ENCODE data around the gene AGAP1. TPM values are rescaled to one million over a fixed set of nuclear protein-coding genes. Genes with fewer than 3 reads are reported as not detected.

AGAP1 gene
- total and polyA plus RNA-seq, 4 donors: 2.0 to 8.5 (median 5.4) TPM

GRCh38 chr2:235705296-235705695, 211.5 kb downstream of the AGAP1 start:
- peaks cover 0 to 3% (median 0%) of the 10 kb centered on the region in 4 donors for H3K4me1 ChIP-seq (ENCODE audit: control insufficient read depth in 4 of 4, insufficient read depth in 4 of 4, low read length in 3 of 4)
- no peaks in the 10 kb centered on the region for H3K9me3 ChIP-seq (ENCODE audit: control insufficient read depth in 4 of 4, low read length in 3 of 4)
- DNase-seq (ENCODE audit: low spot score): no peak
- H3K9ac ChIP-seq (ENCODE audit: low read depth in 1 of 2, low read length in 2 of 2): no peak overlapping the region
- H3K27ac ChIP-seq (ENCODE audit: low read depth in 1 of 2, low read length in 2 of 2): no peak overlapping the region
- H3K4me3 ChIP-seq (ENCODE audit: low read depth in 1 of 3, low read length in 3 of 3): no peak overlapping the region
- TF ChIP-seq ZBTB33 (IDR thresholded peaks at IDR 0.05) (no peak), HNF4G (IDR thresholded peaks at IDR 0.05) (no peak), SP1 (IDR thresholded peaks at IDR 0.05) (no peak), MAX (IDR thresholded peaks at IDR 0.05) (no peak), NR2F2 (IDR thresholded peaks at IDR 0.05) (no peak), RXRA (IDR thresholded peaks at IDR 0.05) (no peak), YY1 (IDR thresholded peaks at IDR 0.05) (no peak), ATF3 (IDR thresholded peaks at IDR 0.05) (no peak), FOXA1 (IDR thresholded peaks at IDR 0.05) (no peak), FOXA2 (IDR thresholded peaks at IDR 0.05) (no peak), HNF4A (conservative IDR thresholded peaks at IDR 0.05) (no peak), TAF1 (conservative IDR thresholded peaks at IDR 0.05) (no peak)
- no peaks in the 10 kb centered on the region for H3K27me3 ChIP-seq (ENCODE audit: control insufficient read depth in 4 of 4, insufficient read depth in 4 of 4, low read length in 3 of 4)
- 93% methylated on average over 8 of the region's 8 CpGs for WGBS
- no peaks in the 10 kb centered on the region for H3K36me3 ChIP-seq (ENCODE audit: control insufficient read depth in 4 of 4, insufficient read depth in 3 of 4, low read depth in 1 of 4, low read length in 3 of 4)

GRCh38 chr2:235706506-235706905, 212.7 kb downstream of the AGAP1 start:
- DNase-seq (ENCODE audit: low spot score): no peak
- no peaks in the 10 kb centered on the region for H3K9me3 ChIP-seq (ENCODE audit: control insufficient read depth in 4 of 4, low read length in 3 of 4)
- no peak for TF ChIP-seq FOXA1 (IDR thresholded peaks at IDR 0.05)
- TF ChIP-seq RXRA (IDR thresholded peaks at IDR 0.05): no peak
- TF ChIP-seq REST (IDR thresholded peaks at IDR 0.05): no peak
- no peak for TF ChIP-seq GABPA (IDR thresholded peaks at IDR 0.05 in 1 of 2, conservative IDR thresholded peaks at IDR 0.05 in 1 of 2)
- no peak for TF ChIP-seq FOXA2 (IDR thresholded peaks at IDR 0.05)
- no peak for TF ChIP-seq RAD21 (IDR thresholded peaks at IDR 0.05)
- TF ChIP-seq TAF1 (conservative IDR thresholded peaks at IDR 0.05): no peak
- TF ChIP-seq MAX (IDR thresholded peaks at IDR 0.05): no peak
- no peak for TF ChIP-seq JUND (IDR thresholded peaks at IDR 0.05)
- no peak for TF ChIP-seq NR2F2 (IDR thresholded peaks at IDR 0.05)
- no peak for TF ChIP-seq EGR1 (IDR thresholded peaks at IDR 0.05; ENCODE audit: low read depth in 2 of 2)
- no peak for TF ChIP-seq HNF4G (IDR thresholded peaks at IDR 0.05)
- no peak for TF ChIP-seq HNF4A (conservative IDR thresholded peaks at IDR 0.05)
- TF ChIP-seq ATF3 (IDR thresholded peaks at IDR 0.05): no peak
- no peak for TF ChIP-seq CTCF (IDR thresholded peaks at IDR 0.05; ENCODE audit: low read depth, low read length, missing input control)
- TF ChIP-seq ZBTB33 (IDR thresholded peaks at IDR 0.05): no peak
- TF ChIP-seq YY1 (IDR thresholded peaks at IDR 0.05): no peak
- no peak for TF ChIP-seq SP1 (IDR thresholded peaks at IDR 0.05)
- WGBS: 88% methylated on average over 8 of the region's 8 CpGs
- no peak overlapping the region for H3K4me3 ChIP-seq (ENCODE audit: low read depth in 1 of 3, low read length in 3 of 3)
- H3K27ac ChIP-seq (ENCODE audit: low read depth in 1 of 2, low read length in 2 of 2): no peak overlapping the region
- no peaks in the 10 kb centered on the region for H3K27me3 ChIP-seq (ENCODE audit: control insufficient read depth in 4 of 4, insufficient read depth in 4 of 4, low read length in 3 of 4)
- no peaks in the 10 kb centered on the region for H3K4me1 ChIP-seq (ENCODE audit: control insufficient read depth in 4 of 4, insufficient read depth in 4 of 4, low read length in 3 of 4)
- H3K36me3 ChIP-seq (ENCODE audit: control insufficient read depth in 4 of 4, insufficient read depth in 3 of 4, low read depth in 1 of 4, low read length in 3 of 4): no peaks in the 10 kb centered on the region
- no peak overlapping the region for H3K9ac ChIP-seq (ENCODE audit: low read depth in 1 of 2, low read length in 2 of 2)

All from liver (tissue), 9 donors.